ELF-1 (cell line): ENCODE measurements around the gene PCSK2.

Source experiments
- DNase-seq: peaks from one replicate; pipeline ENCODE4 v3.0.0-alpha.2; 2016; ENCODE audit warnings: low read depth, low spot score

PCSK2 gene

GRCh38 chr20:17334932-17335331, 108.1 kb downstream of the PCSK2 start:
- DNase-seq, result no peak

- DNase-seq, result no peak
These were observed 112.2 kb downstream of the PCSK2 start for GRCh38 chr20:17339000-17339399.

- no peak for DNase-seq
These were observed 116.3 kb downstream of the PCSK2 start for GRCh38 chr20:17343091-17343490.

- no peak for DNase-seq
These were observed 117.0 kb downstream of the PCSK2 start for GRCh38 chr20:17343656-17344452.

- no peak for DNase-seq
These were observed 118.0 kb downstream of the PCSK2 start for GRCh38 chr20:17344790-17345189.

GRCh38 chr20:17345321-17345720, 118.5 kb downstream of the PCSK2 start:
- no peak for DNase-seq

- DNase-seq, result no peak
These were observed 123.5 kb downstream of the PCSK2 start for GRCh38 chr20:17350321-17350720.

- DNase-seq, result no peak
These were observed 130.4 kb downstream of the PCSK2 start for GRCh38 chr20:17357238-17357637.

- DNase-seq, result no peak
These were observed 132.0 kb downstream of the PCSK2 start for GRCh38 chr20:17358854-17359253.

GRCh38 chr20:17364681-17365080, 137.8 kb downstream of the PCSK2 start:
- no peak for DNase-seq

- DNase-seq, result no peak
These were observed 139.0 kb downstream of the PCSK2 start for GRCh38 chr20:17365831-17366230.

GRCh38 chr20:17369506-17369905, 142.7 kb downstream of the PCSK2 start:
- no peak for DNase-seq

- no peak for DNase-seq
These were observed 146.1 kb downstream of the PCSK2 start for GRCh38 chr20:17372806-17373440.

GRCh38 chr20:17374086-17374485, 147.2 kb downstream of the PCSK2 start:
- DNase-seq, result no peak

GRCh38 chr20:17376031-17376430, 149.2 kb downstream of the PCSK2 start:
- no peak for DNase-seq

- no peak for DNase-seq
These were observed 150.4 kb downstream of the PCSK2 start for GRCh38 chr20:17377231-17377630.

- DNase-seq, result no peak
These were observed 152.8 kb downstream of the PCSK2 start for GRCh38 chr20:17379651-17380050.

GRCh38 chr20:17380801-17381200, 154.0 kb downstream of the PCSK2 start:
- no peak for DNase-seq

GRCh38 chr20:17381724-17382123, 154.9 kb downstream of the PCSK2 start:
- DNase-seq, result no peak

- DNase-seq, result no peak
These were observed 159.0 kb downstream of the PCSK2 start for GRCh38 chr20:17385798-17386197.

GRCh38 chr20:17390655-17391054, 163.8 kb downstream of the PCSK2 start:
- no peak for DNase-seq

- DNase-seq, result no peak
These were observed 164.4 kb downstream of the PCSK2 start for GRCh38 chr20:17391127-17391771.

GRCh38 chr20:17394411-17394810, 167.6 kb downstream of the PCSK2 start:
- no peak for DNase-seq
